Suppressor macrophage treated with lipopolysaccharide for 4 hours (primary cell): ENCODE measurements around the gene PRKN.

ENCODE experiments used
- DNase-seq: peaks from one replicate; pipeline ENCODE4 v3.0.0-alpha.2; 2020

Gene PRKN

GRCh38 chr6:162222521-162222920, 505.0 kb downstream of the PRKN start:
- no peak for DNase-seq

- DNase-seq = no peak
These were observed 506.7 kb downstream of the PRKN start for GRCh38 chr6:162220876-162221275.

DNA sequence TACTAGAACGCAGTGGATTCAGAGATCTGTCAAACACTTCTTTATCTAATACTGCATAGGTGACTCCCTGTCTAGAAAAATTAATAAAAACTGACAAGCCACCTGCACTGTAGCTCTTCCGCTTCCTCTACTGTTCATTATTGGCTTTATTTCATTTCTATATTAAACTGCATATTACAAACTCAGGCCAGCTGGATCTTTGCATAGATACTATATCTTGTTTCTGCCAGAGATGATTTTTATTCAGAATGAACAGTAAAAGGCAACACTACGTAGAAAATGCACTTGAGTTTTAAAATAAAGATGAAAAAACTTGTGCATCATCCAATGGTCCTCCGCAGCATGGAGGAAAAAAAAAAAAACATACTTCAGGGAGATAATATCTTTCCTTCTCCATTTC, 508.3 kb downstream of the PRKN start:
- DNase-seq = no peak

- DNase-seq = no peak
These were observed 509.6 kb downstream of the PRKN start for GRCh38 chr6:162217811-162218493.

- DNase-seq = peak; percentile 1
These were observed 510.5 kb downstream of the PRKN start for GRCh38 chr6:162217058-162217457.

GRCh38 chr6:162211777-162212176, 515.8 kb downstream of the PRKN start:
- DNase-seq = no peak

DNA sequence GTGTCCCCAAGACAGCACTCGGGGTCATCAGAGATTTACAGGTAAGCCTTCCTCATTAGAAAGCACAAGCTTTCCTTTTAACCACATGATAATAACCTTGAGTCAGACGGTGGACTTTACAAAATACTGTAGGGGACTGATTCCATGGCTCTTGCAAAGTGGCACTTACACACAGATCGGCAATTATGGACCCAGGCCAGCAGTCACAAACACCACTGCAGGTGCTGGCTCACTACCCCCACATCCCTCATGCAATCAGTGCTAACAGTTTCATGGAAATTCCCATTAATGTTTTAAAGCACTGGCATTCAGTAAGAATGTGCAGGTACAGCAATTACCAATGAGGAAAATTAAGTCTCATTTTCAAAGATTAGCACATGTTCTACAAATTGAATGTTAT, 516.5 kb downstream of the PRKN start:
- DNase-seq = no peak

DNA sequence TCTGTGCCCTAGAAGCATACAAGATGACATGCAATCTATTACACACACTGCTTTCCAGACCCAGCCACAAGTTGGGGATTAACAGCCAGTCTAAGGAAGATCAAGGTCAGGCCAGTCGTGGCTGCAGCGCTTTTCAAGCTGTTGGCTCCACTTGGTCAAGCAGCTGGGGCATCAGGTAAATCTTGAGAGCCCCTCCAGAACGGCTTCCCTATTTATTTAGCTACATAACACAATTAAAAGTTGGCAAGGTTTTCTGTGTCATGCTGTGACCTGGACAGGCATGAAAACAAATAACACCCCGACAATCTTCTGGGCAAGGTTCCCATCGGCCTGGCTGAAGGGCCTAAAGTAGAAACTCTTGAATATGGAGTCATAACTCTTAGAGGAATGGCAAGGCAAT, 524.3 kb downstream of the PRKN start:
- no peak for DNase-seq

GRCh38 chr6:162200945-162201690, 526.4 kb downstream of the PRKN start:
- no peak for DNase-seq

DNA sequence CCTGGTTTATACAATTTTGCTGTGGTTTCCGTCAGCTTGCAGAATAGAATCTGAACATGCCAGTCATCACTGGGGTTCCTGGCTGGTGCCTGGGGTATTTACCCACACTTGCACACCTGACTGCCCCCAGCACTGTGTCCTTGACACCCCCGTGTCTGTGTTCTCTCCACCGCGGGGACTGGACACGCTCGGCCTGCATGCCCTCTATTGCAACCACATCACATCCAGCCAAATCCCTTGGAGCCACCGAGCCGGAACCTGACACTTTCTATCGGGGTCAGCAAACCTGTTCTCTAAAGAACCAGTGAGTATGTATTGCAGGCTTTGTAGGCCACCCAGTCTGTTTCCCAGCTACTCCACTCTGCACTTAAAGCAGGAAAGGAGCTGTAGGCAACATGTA, 527.5 kb downstream of the PRKN start:
- no peak for DNase-seq

DNA sequence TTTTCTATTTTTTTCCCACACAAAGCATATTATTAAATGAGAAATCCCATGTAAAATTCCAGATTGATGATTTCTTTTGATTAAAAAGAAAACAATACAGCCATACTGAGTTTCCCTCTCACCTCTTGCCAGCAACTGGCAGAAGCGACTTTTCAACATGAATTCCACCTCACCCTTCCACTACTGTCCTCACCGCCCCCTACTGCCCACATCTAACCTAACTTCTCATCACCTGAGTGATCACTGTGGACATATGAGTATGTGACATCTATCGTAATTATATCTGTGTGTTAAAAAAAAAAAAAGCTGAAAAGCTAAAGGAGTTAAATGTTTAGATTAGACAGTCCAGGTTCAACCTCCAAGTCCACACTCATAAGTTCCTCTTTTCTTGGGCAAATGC, 528.6 kb downstream of the PRKN start:
- no peak for DNase-seq

GRCh38 chr6:162198076-162198475, 529.5 kb downstream of the PRKN start:
- no peak for DNase-seq

DNA sequence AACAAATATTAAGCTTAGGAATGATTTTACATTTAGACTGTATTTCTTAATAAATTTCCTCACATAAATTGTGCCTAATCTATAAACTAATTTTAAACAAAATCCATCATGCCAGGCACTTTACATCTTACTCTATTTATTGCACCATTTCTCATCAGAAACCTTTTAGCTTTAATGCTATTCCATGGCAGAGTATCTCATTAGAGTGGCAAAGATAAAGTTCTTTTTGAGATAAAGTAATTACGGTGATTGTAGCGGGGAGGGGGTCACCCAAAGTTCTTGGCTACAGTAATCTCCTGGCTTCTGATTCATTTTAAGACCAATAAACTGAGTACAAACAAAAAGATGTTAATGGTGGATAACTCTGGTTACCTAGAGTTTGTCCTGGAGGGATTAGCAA, 532.1 kb downstream of the PRKN start:
- no peak for DNase-seq

DNA sequence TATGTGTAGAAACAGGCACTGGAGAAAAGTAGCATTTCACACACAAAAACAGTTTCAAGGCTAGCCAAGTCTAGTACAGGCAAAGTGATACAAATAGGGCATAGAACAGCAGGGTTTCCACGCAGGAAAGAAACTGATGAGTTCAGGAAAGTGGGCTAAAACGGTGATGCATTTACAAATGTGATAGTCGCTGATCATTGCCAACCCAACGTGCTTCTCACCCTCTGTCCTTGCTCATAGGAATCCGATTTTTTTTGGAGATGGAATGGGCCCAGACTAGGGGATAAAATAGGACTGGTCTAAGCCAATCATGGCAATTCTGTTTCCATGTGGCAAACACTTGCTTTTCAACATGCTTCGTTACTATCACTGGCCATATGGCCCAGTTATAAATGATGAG, 536.6 kb downstream of the PRKN start:
- no peak for DNase-seq

DNA sequence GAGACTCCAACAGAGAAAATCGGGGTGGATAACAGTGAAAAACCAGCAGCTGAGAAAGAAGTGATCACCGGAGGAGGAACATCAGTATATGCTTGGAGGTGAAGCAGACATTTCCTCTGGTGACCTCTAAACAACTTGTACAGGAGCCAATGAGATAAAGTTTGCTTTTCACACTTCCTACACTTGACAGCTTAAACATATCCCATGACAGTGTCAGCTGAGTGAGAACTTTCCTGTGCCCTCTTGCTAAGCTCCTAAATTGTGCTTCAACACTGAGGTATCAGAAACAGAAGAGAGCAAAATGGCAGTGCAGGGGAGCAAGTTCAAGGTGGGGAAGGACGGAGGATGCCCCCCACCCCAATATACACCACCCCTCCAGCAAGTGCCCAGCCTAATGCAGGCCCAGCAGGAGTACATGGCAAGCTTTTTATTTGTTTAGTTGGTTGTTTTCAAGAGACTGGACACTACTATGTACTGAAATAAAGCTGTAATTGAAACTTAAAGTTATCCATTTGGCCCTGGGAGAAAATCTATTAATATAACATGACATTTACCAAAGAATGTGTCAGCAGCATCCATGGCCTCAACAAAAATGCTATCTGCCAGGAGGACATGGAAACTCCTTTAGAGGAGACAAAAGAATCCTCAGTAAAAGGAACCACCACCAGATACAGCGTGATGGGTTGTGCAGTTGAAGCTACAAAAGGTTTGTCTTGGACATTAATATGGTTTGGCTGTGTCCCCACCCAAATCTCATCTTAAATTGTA, 540.2 kb downstream of the PRKN start:
- DNase-seq = no peak

DNA sequence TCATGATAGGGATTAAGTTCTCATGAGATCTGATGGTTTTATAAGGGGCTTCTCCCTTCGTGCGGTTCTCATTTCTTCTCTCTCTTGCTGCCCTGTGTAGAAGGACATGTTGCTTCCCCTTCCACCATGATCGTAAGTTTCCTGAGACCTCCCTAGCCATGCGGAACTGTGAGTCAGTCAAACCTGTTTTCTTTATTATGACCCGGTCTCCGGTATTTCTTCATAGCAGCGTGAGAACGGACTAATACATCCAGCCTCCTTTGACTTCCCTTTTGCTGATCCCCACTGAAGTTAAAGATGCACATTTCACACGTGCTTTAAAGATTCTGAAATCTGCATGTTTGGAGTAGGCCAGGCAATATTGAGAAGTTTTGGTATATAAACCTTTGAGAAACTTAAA, 543.1 kb downstream of the PRKN start:
- DNase-seq = peak; percentile 55

- DNase-seq = peak; percentile 59
These were observed 545.7 kb downstream of the PRKN start for GRCh38 chr6:162181741-162182401.

DNA sequence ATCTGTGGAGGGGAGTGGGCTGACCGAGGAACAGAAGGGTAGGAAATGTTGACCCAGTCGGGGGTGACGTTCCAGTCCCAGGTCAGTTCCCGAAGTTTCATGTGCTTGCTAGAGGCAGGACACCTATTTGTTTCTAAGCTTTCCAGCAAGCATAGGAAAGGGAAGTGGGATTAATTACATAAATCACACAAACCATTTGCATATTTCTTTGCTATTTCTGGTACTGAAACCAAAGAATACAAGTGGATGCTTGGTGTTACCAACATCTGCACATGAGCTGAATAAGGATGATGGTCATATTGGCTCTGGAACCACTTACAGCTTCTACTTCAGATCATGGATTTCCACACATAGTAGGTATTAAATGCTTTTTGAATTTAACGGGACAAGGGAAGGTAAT, 546.5 kb downstream of the PRKN start:
- peak; percentile 14 for DNase-seq

GRCh38 chr6:162179196-162179951, 548.2 kb downstream of the PRKN start:
- no peak for DNase-seq

GRCh38 chr6:162178666-162179065, 548.9 kb downstream of the PRKN start:
- DNase-seq = no peak

- DNase-seq = no peak
These were observed 549.3 kb downstream of the PRKN start for GRCh38 chr6:162178266-162178665.

- no peak for DNase-seq
These were observed 549.8 kb downstream of the PRKN start for GRCh38 chr6:162177746-162178145.

- DNase-seq = peak; percentile 51
These were observed 554.1 kb downstream of the PRKN start for GRCh38 chr6:162173466-162173865.
